SKM-1 (cell line): ENCODE measurements around the gene IL36RN.

Experiments
- DNase-seq: peaks from one replicate; lab custom pipeline; 2025; ENCODE audit not compliant: unreplicated experiment; lab: John Stamatoyannopoulos, UW

The IL36RN gene

GRCh38 chr2:113046465-113046864 lies 12.5 kb upstream of the IL36RN start:
- DNase-seq, result no peak

- no peak for DNase-seq
These were observed 7.8 kb upstream of the IL36RN start for GRCh38 chr2:113050921-113051895.

DNA sequence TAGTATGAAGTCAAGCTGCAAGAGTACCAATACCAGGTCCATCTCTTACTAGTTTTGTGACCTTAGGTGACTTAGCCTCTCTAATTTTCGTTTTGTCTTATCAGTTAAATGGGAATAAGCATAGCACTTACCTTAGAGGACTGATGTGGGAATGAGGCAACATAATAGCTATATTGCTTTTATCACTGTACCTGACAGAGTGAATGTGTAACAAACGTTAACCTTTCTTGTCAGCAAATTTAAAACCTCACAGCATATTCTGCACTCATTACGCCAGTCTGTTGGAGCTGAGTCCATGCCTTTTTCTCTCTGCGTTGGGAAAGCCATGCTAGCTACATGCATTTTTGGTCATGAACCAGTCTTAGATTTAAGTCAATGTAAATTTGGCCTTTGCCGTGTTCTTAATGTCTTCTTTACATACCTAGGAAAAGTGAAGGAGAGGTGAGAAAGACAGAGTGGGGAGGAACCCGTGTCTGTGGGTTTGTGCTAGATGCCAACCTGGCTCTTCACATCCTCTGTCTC lies 6.5 kb upstream of the IL36RN start, which contains the start of gene IL36B:
TSS of gene IL36B (minus strand) at position 472 of the 522 bp plus-strand sequence.
- no peak for DNase-seq

GRCh38 chr2:113053666-113054065 lies 5.3 kb upstream of the IL36RN start:
- no peak for DNase-seq

- no peak for DNase-seq
These were observed 4.9 kb upstream of the IL36RN start for GRCh38 chr2:113054066-113054465.

DNA sequence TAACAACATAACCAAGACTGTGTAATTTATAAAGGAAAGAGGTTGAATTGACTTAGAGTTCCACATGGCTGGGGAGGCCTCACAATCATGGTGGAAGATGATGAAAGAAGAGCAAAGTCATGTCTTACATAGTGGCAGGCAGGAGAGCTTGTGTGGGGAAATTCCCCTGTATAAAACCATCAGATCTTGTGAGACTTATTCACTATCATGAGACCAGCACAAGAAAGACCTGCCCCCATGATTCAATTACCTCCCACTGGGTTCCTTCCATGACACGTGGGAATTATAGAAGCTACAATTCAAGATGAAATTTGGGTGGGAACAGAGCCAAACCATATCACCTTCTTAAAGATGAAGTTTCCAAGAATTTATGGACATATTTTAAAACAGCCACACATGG lies 2.5 kb upstream of the IL36RN start:
- DNase-seq, result no peak

DNA sequence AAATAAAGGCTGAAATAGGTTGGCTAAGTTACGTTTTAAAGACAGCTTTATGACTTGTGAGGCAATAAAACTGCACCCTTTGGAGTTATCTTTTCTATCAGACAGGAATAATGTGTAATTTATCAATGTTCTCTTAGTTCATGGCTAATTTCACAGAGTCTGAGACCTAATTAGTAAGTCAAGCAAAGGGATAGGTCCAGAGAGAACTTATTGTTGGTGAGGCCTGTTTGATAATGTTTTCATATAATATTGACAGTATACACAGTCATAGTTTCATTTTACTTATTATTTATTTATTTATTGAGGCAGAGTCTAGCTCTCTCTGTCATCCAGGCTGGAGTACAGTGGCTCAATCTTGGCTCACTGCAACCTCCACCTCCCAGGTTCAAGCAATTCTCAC lies 1.9 kb upstream of the IL36RN start:
- no peak for DNase-seq

DNA sequence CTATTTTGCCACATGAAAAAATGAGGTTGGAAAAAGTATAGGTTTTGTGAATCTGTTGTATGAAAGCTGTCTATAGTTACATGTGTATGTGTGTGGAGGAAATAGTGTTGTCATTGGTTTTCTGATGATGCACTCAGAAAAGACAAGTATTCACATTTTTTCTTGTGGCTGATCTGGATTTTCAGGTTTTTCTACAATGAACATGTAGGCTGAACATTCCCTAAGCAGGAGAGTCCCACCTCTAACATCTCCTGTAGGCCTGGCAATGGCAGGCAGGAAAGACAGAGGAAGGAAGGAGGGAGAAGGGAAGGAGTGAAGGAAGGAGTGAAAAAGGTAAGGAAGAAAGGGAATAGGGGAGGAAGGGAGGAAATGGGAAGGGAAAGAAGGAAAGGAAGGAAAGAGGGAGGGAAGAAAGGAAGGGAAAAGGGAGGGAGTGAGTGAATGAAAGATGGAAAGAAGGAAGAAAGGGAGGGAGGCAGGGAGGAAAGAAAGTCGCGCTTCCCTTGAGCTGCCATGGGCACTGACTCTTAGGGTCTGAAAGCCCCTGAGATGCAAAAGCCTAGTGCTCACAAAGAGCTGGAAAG lies 495 bp upstream of the IL36RN start:
- DNase-seq, result no peak

- no peak for DNase-seq
These were observed 1.4 kb downstream of the IL36RN start for GRCh38 chr2:113060396-113060795.

- DNase-seq, result no peak
These were observed 1.8 kb downstream of the IL36RN start for GRCh38 chr2:113060796-113061195.

- DNase-seq, result no peak
These were observed 2.2 kb downstream of the IL36RN start for GRCh38 chr2:113061241-113061640.

- DNase-seq, result no peak
These were observed 3.1 kb downstream of the IL36RN start for GRCh38 chr2:113061896-113062770.

GRCh38 chr2:113064281-113064680 lies 5.3 kb downstream of the IL36RN start:
- no peak for DNase-seq

- no peak for DNase-seq
These were observed 5.9 kb downstream of the IL36RN start for GRCh38 chr2:113064898-113065297.

GRCh38 chr2:113067681-113068080 lies 8.7 kb downstream of the IL36RN start, which contains the start of gene IL1F10:
Gene IL1F10 (plus strand): TSS chr2:113067970. CDS start chr2:113072739, 4,769 bp downstream.
- no peak for DNase-seq

DNA sequence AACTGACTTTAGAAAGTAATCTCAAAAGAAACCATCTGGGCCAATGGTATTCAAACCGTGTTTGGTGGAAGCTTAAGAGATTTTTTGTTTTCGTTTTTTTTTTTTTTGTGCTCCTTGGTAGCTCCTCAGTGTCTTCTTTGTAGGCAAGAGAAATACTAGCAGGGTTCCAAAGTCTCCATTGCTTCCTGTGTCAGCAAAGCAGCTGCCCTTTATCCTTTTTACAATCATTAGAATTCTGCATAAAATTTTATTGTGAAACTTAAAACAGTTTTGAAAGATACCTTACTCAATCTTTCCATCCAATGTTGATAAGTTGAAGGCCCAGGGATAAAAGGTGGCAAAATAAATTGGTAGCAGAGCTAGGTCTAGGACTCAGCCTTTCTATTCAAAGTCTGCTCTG lies 9.3 kb downstream of the IL36RN start:
- no peak for DNase-seq

GRCh38 chr2:113068706-113069485 lies 9.9 kb downstream of the IL36RN start:
- DNase-seq, result no peak

- DNase-seq, result no peak
These were observed 10.9 kb downstream of the IL36RN start for GRCh38 chr2:113069676-113070605.

- DNase-seq, result no peak
These were observed 11.6 kb downstream of the IL36RN start for GRCh38 chr2:113070606-113070975.
